IMR-90 (cell line): ENCODE data around the gene CYB561A3. TPM values are rescaled to one million over a fixed set of nuclear protein-coding genes. Genes with fewer than 3 reads are reported as not detected.
"Not testable (repeated sequence)": the region's sequence is repeated elsewhere in the genome, so short reads cannot be mapped to it uniquely, and the experiment has no call there.

Source experiments
- ATAC-seq: fragments of 200-7000 bp; cut with Tn5 transposase; 2 replicates; pipeline ENCODE4 v1.9.1; 2020; ENCODE audit warnings: low read depth, mild to moderate bottlenecking, moderate library complexity
- BruUV-seq: library from RNA; stranded (reverse); fragments of 400-500 nt; replicated peaks from 2 replicates; lab custom pipeline; 2021; lab: Mats Ljungman, UMichigan
- CTCF ChIA-PET: fragments of 300-600 bp; formaldehyde crosslinking; extraction: SDS; loops from one replicate; lab custom pipeline; 2021; ENCODE audit warnings: antibody characterized with exemption; lab: Yijun Ruan, JAX
- POLR2A ChIA-PET: fragments of 300-600 bp; sonication (Branson Sonifier 250); formaldehyde crosslinking; loops from one replicate; lab custom pipeline; 2022; ENCODE audit warnings: antibody characterized with exemption; ENCODE audit not compliant: unreplicated experiment; lab: Charles Lee
- DNase-seq: peaks from one replicate; pipeline ENCODE4 v3.0.0; 2013
- H2AFZ ChIP-seq: replicated peaks from 2 replicates; pipeline ENCODE3; 2013; ENCODE audit warnings: low read length, mild to moderate bottlenecking; ENCODE audit not compliant: poor library complexity
- H2AK5ac ChIP-seq: 2 replicates; pipeline ENCODE4 v1.6.1; 2013; ENCODE audit warnings: low read depth, low read length, inconsistent platforms
- H2AK9ac ChIP-seq: replicated peaks from 2 replicates; pipeline ENCODE3; 2013; ENCODE audit warnings: mild to moderate bottlenecking, low read depth, low read length, moderate library complexity; ENCODE audit not compliant: poor library complexity
- H2BK120ac ChIP-seq: 2 replicates; pipeline ENCODE4 v1.6.1; 2013; ENCODE audit warnings: low read depth, low read length, inconsistent platforms
- H2BK15ac ChIP-seq: 3 replicates; pipeline ENCODE4 v1.6.1; 2013; ENCODE audit warnings: low read depth, low read length, inconsistent platforms
- H2BK20ac ChIP-seq: 2 replicates; pipeline ENCODE4 v1.6.1; 2013; ENCODE audit warnings: low read depth, mild to moderate bottlenecking, inconsistent platforms, low read length, moderate library complexity
- H2BK5ac ChIP-seq: 2 replicates; pipeline ENCODE4 v1.6.1; 2013; ENCODE audit warnings: mild to moderate bottlenecking, low read depth, low read length, inconsistent platforms; ENCODE audit not compliant: poor library complexity, severe bottlenecking
- H3K14ac ChIP-seq: replicated peaks from 2 replicates; pipeline ENCODE4 v1.6.1; 2013; ENCODE audit warnings: low read depth, low read length, inconsistent platforms
- H3K18ac ChIP-seq: 2 replicates; pipeline ENCODE4 v1.6.1; 2013; ENCODE audit warnings: low read depth, low read length, control low read depth
- H3K23ac ChIP-seq: 2 replicates; pipeline ENCODE4 v1.6.1; 2013; ENCODE audit warnings: low read depth, low read length, inconsistent platforms
- H3K27ac ChIP-seq: 2 replicates; pipeline ENCODE4 v1.5.1; 2013; ENCODE audit warnings: mild to moderate bottlenecking, control low read depth, low read length; ENCODE audit not compliant: insufficient read depth
- H3K27me3 ChIP-seq: 2 replicates; pipeline ENCODE4 v1.6.1; 2013; ENCODE audit warnings: low read length; ENCODE audit not compliant: control insufficient read depth, insufficient read depth
- H3K36me3 ChIP-seq: 2 replicates; pipeline ENCODE4 v1.6.1; 2013; ENCODE audit warnings: low read length, mixed read lengths; ENCODE audit not compliant: control insufficient read depth, insufficient read depth
- H3K4ac ChIP-seq: 2 replicates; pipeline ENCODE4 v1.6.1; 2013; ENCODE audit warnings: low read depth, low read length, inconsistent platforms
- H3K4me1 ChIP-seq: 2 replicates; pipeline ENCODE4 v1.6.1; 2013; ENCODE audit warnings: low read length, mixed read lengths; ENCODE audit not compliant: control insufficient read depth, insufficient read depth
- H3K4me2 ChIP-seq: 2 replicates; pipeline ENCODE4 v1.6.1; 2013; ENCODE audit warnings: low read depth, mild to moderate bottlenecking, control low read depth, low read length, moderate library complexity
- H3K4me3 ChIP-seq: 2 replicates; pipeline ENCODE4 v1.5.1; 2013; ENCODE audit warnings: low read depth, mild to moderate bottlenecking, control low read depth, low read length, moderate library complexity; ENCODE audit not compliant: insufficient read depth
- H3K56ac ChIP-seq: 2 replicates; pipeline ENCODE4 v1.6.1; 2013; ENCODE audit warnings: low read length, inconsistent platforms; ENCODE audit not compliant: insufficient read depth; ENCODE audit errors: extremely low read depth
- H3K79me1 ChIP-seq, 2 experiments: 2 replicates each; pipeline ENCODE4 v1.6.1; 2013; ENCODE audit warnings: low read length in 2 of 2, inconsistent platforms in 1 of 2, low read depth in 1 of 2
- H3K9ac ChIP-seq: 2 replicates; pipeline ENCODE4 v1.6.1; 2013; ENCODE audit warnings: low read depth, low read length, control low read depth
- H3K9me1 ChIP-seq: 2 replicates; pipeline ENCODE4 v1.6.1; 2013; ENCODE audit warnings: low read length, inconsistent platforms; ENCODE audit not compliant: insufficient read depth
- H3K9me3 ChIP-seq: 2 replicates; pipeline ENCODE4 v1.6.1; 2013; ENCODE audit warnings: low read length; ENCODE audit not compliant: control insufficient read depth, insufficient read depth
- H4K20me1 ChIP-seq: 2 replicates; pipeline ENCODE4 v1.6.1; 2013; ENCODE audit warnings: low read length, inconsistent platforms; ENCODE audit not compliant: insufficient read depth
- H4K5ac ChIP-seq: 2 replicates; pipeline ENCODE4 v1.6.1; 2013; ENCODE audit warnings: mild to moderate bottlenecking, low read depth, low read length, control low read depth
- H4K8ac ChIP-seq, 2 experiments: 2 replicates each; pipeline ENCODE4 v1.6.1; 2013; ENCODE audit warnings: low read depth in 2 of 2, low read length in 2 of 2, control low read depth in 1 of 2, inconsistent platforms in 1 of 2
- H4K91ac ChIP-seq: 2 replicates; pipeline ENCODE4 v1.6.1; 2013; ENCODE audit warnings: low read depth, low read length, inconsistent platforms; ENCODE audit not compliant: insufficient read depth
- WGBS, 2 experiments: methylation state at CpG; one replicate each; pipeline versions ENCODE4 v1.1.5 to v1.1.7; 2013; ENCODE audit warnings: missing lambda C conversion rate in 2 of 2; ENCODE audit not compliant: insufficient read length in 1 of 2; ENCODE audit errors: extremely low coverage in 2 of 2; 5-methylcytosine and 5-hydroxymethylcytosine counted together
- dilution Hi-C: fragments of 300-500 bp; cut with HindIII; formaldehyde crosslinking; loops from one replicate; pipeline ENCODE4 v1.14.3; 2018; ENCODE audit warnings: low sequenced_read_pairs; ENCODE audit not compliant: unreplicated experiment
- in situ Hi-C: fragments of 300-500 bp; cut with MboI; formaldehyde crosslinking; loops from 3 replicates; pipeline ENCODE4 v1.14.3; 2019; ENCODE audit warnings: low sequenced_read_pairs, inconsistent platforms, mixed read lengths
- intact Hi-C: fragments of 100-400 bp; cut with micrococcal nuclease; formaldehyde crosslinking; loops from 2 replicates; pipeline ENCODE4 v1.10.0; 2022
- polyA plus RNA-seq, 3 experiments: library from polyadenylated mRNA; depleted of rRNA; stranded (reverse); fragments of >200 nt; gene quantifications; 2 replicates each; pipeline ENCODE4 v1.2.3, GENCODE V29; 2012; ENCODE audit warnings: low replicate concordance in 1 of 3
- total RNA-seq: library from RNA; depleted of rRNA; stranded (reverse); fragments of >200 nt; gene quantifications from 2 replicates; pipeline ENCODE4 v1.2.3, GENCODE V29; 2012

The CYB561A3 gene
- total and polyA plus RNA-seq, 2 of the 4 experiments (the other 2 are of a cell fraction), result 13.6 to 39.2 TPM

- H3K4ac ChIP-seq, intact Hi-C loops, H3K27ac ChIP-seq, H3K18ac ChIP-seq, H2AK5ac ChIP-seq, H2BK120ac ChIP-seq, H4K20me1 ChIP-seq, H4K5ac ChIP-seq, in situ Hi-C loops, H2BK15ac ChIP-seq, H2AFZ ChIP-seq, H3K27me3 ChIP-seq, DNase-seq, H4K8ac ChIP-seq, H3K4me3 ChIP-seq, H2BK5ac ChIP-seq, POLR2A ChIA-PET, H2AK9ac ChIP-seq, H3K4me1 ChIP-seq, H3K4me2 ChIP-seq, H3K9ac ChIP-seq, BruUV-seq, H4K91ac ChIP-seq, H3K36me3 ChIP-seq, H3K79me1 ChIP-seq, H3K56ac ChIP-seq, dilution Hi-C loops, H3K9me1 ChIP-seq, ATAC-seq, H3K23ac ChIP-seq, H3K9me3 ChIP-seq, H3K14ac ChIP-seq, H2BK20ac ChIP-seq: not testable (repeated sequence)
- 95% methylated on average over 4 of the region's 5 CpGs; no CpG with 5 or more reads in 1 of the 2 experiments for WGBS, 2 experiments
- CTCF ChIA-PET, result interaction anchor here (5.0 kb wide), 1 partner anchor 49 kb away, joined by 72 read pairs; the partner anchor contains the start of genes DDB1 and TKFC
Observed at GRCh38 chr11:61383859-61384258, 22.2 kb upstream of the CYB561A3 start.
